GM10847 (cell line): ENCODE data around the gene FNDC3B.

ENCODE experiments used
- POLR2A ChIP-seq: IDR thresholded peaks from 2 replicates; pipeline ENCODE4 v1.6.1; 2011; ENCODE audit not compliant: insufficient read length; ENCODE audit errors: extremely low read depth

Gene FNDC3B

DNA sequence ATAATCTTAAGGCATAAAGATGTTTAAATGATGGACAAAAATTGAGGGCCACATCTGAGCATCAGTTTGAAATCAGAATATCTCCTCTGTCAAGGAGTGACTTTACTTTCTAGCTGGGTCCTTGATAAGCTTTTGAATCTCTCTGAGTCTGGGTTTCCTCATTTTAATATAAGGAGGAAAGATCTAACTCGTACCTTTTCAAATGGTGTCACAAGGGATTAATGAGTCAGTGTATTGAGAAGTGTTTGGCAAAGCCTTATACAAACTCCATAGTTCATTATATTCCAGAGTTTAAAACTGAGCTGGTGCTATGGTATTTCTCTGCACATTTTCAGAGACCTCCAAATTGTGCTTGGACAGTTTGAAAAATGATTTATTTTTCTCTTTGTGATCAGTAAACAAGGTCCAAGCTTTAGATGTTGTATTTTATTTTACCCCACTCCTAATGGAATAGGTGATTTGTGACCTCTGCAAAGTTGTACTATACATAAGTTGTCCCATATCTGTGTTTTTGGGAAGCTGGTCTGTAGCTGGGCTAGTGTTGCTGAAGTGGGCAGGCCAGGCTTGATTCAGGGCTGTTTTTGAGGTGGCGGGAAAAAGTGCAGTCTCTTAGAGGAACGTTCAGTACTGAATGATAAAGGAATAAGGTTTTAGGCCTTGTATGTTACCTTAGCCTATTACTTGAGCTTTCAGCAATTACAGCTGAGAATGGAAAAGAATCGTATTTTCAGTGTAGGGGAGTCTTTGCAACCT lies 5.6 kb downstream of the FNDC3B start:
- TF ChIP-seq POLR2A, result no peak

DNA sequence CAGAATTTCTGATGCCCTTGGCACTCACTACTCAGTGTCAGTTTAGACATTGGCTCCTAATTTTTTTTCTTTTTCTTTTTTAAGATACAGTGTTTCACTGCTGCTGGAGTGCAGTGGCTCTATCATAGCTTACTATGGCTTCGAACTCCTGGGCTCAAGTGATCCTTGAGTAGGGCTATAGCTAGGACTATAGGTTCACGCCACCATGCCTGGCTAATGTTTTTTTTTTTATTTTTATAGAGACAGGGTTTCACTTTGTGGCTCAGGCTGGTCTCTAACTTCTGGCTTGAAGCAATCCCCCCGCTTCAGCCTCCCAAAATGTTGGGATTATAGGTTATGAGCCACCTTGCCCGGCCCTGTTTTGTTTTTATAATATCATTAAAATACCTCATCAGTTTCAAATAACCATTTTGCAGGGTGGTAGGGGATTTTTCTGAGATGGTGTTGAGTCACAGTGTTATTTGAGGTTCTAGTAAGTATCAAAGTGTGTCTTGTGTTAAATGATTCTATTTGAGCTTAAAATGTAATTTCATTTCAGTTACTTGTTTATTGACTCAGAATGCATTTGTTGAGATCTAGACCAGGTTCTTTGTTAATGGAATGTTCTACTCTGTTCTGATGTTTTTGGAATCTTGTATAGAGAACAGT lies 7.0 kb downstream of the FNDC3B start:
- TF ChIP-seq POLR2A, result no peak

DNA sequence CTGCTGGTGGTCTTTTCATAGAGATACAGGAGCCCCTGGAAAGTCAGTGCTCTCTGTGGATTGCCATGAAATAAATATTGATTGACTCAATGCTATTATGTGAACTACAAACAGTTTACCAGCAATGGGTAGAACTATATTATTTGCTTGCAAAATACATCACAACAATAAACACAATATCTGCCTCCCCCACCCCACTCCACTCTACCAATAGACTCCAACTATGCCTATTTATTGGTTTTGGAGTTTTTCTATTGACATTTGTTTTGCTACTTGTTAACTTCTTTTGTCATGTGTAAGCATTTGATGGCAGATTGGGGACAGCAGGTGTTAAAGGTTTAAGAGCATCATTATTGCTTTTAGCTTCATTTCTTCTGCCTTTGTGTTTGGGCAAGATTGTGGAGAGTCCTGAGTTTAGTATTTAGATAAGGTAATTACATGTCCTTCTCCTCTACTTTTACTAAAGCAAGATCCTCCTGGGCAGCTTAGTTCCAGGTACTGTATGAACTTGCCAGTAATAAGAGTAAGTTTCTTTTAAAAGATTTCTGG lies 8.3 kb downstream of the FNDC3B start:
- TF ChIP-seq POLR2A, result no peak

DNA sequence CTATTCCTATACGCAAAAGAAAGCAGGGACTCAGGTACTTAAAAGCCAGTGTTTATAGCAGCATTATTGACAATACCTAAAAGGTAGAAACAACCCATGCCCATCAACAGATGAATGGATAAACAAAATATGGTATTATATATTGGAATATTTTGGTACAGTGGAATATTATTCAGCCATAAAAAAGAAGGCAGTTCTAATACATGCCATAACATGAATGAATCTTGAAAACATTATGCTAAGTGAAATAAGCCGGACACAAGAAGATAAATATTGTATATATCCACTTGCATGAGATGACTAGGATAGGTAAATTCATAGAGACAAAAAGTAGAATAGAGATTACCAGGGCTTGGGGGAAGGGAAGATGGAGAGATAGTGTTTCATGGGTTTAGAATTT lies 9.2 kb downstream of the FNDC3B start:
- TF ChIP-seq POLR2A, result no peak

DNA sequence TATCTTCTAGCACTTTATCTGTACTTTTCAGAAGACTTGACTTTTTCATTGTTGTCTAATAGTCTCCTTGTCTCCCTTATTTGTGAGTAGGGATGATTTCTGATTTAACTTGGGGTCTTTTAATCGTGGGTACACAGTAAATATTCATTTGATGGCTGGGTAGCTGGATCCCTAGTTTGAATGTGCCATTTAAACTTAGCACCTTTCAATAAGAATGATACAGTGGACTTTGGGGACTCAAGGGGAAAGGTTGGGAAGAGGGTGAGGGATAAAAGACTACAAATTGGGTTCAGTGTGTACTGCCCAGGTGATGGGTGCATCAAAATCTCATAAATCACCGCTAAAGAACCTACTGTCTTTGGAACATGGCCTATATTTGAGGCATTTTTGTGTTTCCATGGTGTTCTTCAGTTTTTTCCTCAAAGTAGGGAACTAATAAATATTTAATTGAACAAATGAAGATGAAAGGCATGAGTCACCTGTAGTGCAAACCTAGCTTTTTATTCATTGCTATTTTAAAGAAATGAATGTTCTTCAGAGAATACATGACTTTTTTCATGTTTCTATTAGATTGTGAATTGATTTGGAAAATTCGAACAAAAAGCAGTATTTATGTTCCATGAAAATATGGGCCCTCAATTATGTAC lies 12.1 kb downstream of the FNDC3B start:
- no peak for TF ChIP-seq POLR2A

DNA sequence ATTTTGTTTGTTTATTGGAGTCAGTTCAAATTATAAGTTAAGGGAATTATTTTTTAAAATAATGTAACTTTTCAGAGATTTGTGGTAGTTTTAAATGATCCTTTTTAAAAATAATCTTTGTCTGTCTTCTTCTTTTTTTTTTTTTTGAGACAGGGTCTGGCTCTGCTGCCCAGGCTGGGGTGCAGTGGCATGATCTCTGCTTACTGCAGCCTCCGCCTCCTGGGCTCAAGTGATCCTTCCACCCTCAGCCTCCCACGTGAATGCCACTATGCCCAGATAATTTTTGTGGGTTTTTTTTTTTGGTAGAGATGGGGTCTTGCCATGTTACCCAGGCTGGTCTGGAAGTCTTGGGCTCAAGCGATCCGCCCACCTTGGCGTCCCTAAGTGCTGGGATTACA lies 12.6 kb downstream of the FNDC3B start:
- TF ChIP-seq POLR2A, result no peak

DNA sequence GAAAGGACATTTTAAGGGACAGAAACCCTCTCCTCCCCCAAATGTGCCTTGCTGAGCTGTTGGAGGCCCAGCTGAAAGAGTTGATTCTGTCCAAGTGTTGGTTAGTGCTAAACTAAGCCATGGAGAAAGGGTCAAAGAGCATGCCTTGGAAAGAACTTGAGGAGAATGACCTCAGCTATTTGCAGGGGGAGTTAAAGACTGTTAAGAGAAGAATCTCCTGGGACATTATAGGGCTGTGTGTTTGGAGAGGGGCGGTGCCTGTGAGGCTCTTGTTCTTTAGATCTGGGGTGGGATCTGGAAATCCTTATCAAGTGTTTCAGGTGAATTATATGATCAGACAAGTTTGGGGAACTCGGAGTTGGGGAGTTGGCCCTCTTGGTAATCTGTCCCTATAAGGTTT lies 13.0 kb downstream of the FNDC3B start:
- TF ChIP-seq POLR2A, result no peak

DNA sequence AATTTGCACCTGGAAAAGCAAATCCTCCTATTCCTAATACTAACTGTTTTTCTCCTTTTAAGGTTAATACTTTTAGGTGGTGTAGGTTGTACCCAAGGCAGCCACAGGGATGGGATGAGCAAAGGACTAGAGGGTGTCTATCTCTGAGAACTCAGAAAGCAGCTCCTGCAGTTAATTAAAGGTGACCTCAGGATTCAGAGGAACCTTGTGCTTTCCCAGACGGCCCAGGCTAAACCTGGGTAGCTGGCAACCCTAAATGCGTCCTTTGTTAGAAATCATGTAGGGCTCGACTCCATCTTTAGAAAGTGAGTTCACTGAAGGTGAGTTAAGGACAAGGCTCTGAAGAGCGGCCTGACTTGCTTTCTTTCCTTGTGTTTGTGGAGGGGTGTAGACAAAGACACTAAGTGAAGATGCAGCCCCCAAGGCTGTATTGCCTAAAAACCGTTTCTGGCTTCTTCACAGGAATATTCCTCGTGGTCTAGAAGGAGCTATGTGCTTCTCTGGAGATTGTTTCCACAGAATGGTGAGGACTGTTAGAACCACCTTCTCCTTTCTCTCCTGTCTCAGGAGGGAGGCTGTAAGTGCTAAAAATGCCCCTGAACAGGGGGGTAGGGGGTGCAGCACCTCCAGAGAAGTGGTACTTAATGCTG lies 14.9 kb downstream of the FNDC3B start:
- TF ChIP-seq POLR2A, result no peak

DNA sequence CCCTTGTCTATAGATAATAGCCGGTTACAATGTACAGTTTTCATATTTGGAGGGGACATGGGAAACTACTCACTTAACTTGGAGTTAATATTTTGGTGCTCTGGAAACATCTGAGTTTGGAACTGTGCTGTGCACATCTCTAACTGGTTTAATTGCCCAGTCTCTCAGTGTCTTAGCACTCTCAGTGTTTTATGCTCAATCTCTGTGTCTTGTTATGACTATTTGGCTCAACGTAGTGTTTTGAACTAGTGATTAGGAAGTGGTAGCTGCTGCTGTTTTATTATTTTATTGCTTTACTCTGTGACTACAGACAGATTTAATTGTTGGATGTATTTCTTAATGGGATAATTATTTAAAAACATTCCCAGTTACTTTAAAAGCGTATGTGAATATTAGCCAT lies 17.0 kb downstream of the FNDC3B start:
- TF ChIP-seq POLR2A, result no peak

DNA sequence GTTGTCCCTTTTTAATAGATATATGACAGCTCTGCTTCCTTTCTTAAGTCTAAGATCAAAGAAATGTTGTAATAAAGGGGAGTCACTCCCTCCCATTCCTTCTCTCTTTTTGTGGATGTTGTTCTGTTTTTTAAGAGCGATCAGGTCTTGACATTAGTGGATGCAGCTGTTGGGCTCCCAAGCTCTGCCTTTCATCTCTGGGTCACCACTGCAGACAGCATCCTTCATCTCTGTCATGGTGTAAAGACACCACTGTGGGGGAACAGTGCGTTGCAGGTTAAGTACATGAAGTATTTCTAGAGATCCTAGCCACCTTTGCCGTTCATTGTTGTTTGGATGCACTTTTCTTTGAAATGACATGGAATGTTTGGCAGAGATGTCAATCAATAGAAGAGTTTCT lies 17.7 kb downstream of the FNDC3B start:
- TF ChIP-seq POLR2A, result no peak

DNA sequence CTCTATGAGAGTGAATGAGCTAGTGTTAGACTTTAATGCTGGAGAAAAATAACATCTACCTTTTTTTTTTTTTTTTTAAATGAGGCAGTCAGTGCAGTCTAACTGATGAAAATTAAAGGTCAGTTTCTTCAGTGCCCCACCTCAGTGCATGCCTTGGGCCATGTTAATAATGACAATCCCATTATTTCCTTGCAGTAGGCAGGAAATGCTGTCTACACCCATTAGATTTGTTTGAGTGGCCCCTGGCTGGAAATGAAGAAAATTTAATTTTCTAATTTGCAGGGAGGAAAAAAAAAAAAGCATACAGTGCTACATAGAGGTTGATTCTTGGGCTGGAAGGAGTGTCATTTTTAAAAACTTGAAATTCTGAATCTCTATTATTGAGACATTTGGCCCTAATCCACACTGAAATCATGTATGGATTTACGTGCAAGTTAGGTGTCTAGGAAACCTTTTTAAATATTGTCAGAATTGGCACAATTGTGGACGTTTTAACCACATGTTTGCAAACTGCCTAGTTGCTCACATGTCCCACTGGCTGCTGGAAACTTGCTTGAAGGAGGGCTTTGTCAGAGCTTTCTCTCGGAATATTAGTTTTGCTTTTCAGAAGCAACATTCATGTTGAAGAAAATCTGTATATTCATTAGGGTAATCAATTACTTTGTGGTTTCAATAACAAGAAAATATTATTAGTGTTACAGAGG lies 18.4 kb downstream of the FNDC3B start:
- TF ChIP-seq POLR2A, result no peak

DNA sequence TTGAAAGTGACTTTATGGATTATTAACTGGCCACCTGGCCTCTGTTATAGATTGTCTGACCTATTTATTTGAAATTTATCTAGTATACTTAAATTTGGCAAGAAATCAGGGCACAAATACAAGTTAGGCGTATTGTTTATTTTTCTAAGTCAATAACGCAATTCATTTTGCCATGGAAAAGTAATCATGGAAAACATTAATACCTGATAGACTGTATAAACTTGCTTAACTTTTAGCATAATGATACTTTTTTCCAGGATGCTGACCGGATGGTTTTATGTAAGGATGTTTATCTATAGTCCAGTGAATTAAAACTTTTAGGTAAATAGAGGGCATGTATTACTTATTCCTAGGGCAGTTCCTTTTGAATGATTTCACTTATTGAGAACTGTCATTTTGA lies 20.2 kb downstream of the FNDC3B start:
- no peak for TF ChIP-seq POLR2A

DNA sequence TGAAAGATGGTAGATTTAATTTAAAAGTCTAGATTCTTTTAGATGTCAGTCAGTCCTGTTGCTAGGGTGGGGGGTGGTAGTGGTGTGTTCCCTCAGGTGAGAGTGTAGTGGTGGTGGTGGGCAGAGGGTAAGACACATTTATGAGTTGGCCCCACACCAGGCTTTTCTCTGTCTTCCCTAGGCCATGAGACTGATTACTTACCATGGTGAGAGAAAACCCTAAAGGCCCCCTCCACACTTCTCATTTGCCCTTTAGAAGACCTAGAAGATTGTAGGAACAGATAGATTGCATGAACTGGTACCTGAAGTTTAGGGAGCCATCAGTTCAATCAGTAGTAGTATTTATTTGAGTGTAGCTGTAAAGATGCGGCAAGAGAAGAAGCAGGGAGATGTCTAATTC lies 20.9 kb downstream of the FNDC3B start:
- no peak for TF ChIP-seq POLR2A

DNA sequence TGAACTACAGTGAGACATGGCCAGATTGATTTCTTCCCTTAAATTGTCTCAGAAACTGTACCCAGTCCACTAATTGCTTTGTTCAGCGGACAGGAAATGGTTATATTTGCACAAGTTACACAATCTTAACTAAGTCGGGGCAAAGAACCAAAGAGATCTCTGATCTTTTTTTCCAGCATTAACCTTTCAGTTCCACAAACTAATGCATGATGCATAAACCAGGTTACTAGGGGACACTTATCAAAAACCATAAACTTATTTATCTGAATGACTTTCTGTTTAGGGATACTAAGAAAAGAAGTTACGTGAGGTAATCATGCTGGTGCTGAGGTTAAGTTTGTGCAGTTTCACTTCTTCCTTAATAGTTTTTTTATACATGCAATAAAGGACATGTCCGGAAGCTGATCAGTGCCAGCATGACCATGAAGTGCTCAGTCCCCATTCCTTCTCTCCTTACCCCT lies 22.4 kb downstream of the FNDC3B start:
- TF ChIP-seq POLR2A, result no peak

DNA sequence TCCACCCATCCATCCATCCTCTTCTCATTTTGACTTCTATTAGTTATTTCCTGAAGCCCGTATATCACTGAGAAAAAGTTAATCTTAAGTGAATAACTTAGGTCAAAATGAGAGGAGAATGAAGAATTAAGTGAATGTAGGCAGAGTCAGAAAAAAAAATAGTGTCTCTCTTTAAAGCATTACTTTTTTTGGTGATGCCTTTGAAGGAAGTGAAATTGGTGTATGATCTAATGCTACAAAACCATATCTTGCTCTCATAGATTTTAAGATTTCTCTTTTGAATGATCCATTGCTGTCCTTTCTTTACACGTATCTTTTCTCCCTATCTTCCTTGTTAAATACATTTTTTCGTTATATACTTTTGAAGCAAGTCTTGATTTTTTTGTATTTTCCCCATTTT lies 23.4 kb downstream of the FNDC3B start:
- no peak for TF ChIP-seq POLR2A
